Measurements from ENCODE around the gene MPG. TPM values are rescaled to one million over a fixed set of nuclear protein-coding genes. Genes with fewer than 3 reads are reported as not detected.
A peak's percentile ranks its signal among the peaks of the same experiment; 100 is the strongest.

The MPG gene
- total RNA-seq, 1 experiment from 2014 or later: 60.0 TPM

GRCh38 chr16:78444-79150, 572 bp downstream of the MPG start (continued):
- TF ChIP-seq, protein P1, sequence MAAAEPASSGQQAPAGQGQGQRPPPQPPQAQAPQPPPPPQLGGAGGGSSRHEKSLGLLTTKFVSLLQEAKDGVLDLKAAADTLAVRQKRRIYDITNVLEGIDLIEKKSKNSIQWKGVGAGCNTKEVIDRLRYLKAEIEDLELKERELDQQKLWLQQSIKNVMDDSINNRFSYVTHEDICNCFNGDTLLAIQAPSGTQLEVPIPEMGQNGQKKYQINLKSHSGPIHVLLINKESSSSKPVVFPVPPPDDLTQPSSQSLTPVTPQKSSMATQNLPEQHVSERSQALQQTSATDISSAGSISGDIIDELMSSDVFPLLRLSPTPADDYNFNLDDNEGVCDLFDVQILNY (CRISPR knock-in tag; IDR thresholded peaks at IDR 0.05): no peak
- TF ChIP-seq CREM (CRISPR knock-in tag; IDR thresholded peaks at IDR 0.05): no peak

DNA sequence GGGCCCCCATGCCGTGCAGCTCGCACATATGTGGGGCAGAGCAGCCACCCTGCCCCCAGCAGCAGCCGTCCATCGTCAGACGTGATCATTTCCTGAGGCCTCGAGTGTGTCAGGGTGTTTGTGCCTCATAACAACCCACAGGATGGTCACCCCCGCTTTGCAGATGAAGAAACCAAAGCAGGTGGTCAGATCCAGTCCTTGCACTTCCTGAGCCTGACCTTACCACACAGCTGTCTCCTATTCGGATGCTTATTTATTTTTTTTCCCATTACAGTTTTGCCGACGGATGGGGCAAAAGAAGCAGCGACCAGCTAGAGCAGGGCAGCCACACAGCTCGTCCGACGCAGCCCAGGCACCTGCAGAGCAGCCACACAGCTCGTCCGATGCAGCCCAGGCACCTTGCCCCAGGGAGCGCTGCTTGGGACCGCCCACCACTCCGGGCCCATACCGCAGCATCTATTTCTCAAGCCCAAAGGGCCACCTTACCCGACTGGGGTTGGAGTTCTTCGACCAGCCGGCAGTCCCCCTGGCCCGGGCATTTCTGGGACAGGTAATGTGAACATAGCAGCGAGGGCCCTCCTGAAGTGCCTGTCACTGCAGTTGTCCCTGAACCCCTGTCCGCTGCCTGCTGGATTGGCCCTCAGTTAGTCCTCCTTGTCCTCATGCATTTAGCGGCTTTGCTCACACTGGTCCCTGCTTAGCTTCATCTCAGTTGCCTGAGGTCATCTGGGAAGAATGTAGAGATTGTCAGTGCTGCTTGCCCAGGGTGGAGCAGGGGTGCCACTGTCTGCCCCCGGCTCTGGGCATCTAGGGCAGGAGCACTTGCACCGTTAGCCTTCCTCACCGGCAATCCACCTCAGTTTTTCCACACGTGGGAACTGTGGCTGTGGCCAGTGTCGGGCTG, 1.4 kb downstream of the MPG start:
- peaks cover 6% of the 10 kb centered on the region for H3K36me3 Mint-ChIP-seq
- no peaks in the 10 kb centered on the region for H3K9me3 Mint-ChIP-seq
- H3K27ac Mint-ChIP-seq: no peak overlapping the region
- peak overlapping the region; percentile 82 for H3K4me3 Mint-ChIP-seq
- CTCF ChIA-PET: interaction anchor here (1.5 to 3.9 kb wide), 4 partner anchors 14 to 28 kb away, joined by 5 to 49 read pairs (median 29); partner anchors contain the start of genes POLR3K and SNRNP25
- no peak for DNase-seq (ENCODE audit: low spot score)
- H3K4me1 Mint-ChIP-seq: peaks cover 45% of the 10 kb centered on the region
- POLR2A ChIA-PET: interaction anchor here (0.6 to 0.7 kb wide), 2 partner anchors 14 to 60 kb away, joined by 3 to 4 read pairs; no protein-coding TSS in a partner anchor
- ATAC-seq: no peak
- H3K27me3 Mint-ChIP-seq (ENCODE audit: low read depth): no peaks in the 10 kb centered on the region; the same call in 1 of the 2 replicates
- TF ChIP-seq RELA (CRISPR knock-in tag; IDR thresholded peaks at IDR 0.05; ENCODE audit: borderline replicate concordance) (no peak), EMX1 (CRISPR knock-in tag; IDR thresholded peaks at IDR 0.05) (no peak), GABPB1 (CRISPR knock-in tag; IDR thresholded peaks at IDR 0.05) (no peak), MAX (CRISPR knock-in tag; IDR thresholded peaks at IDR 0.05) (no peak), CREM (CRISPR knock-in tag; IDR thresholded peaks at IDR 0.05) (no peak), AR (CRISPR knock-in tag; IDR thresholded peaks at IDR 0.05) (no peak), ZSCAN18 (CRISPR knock-in tag; IDR thresholded peaks at IDR 0.05) (no peak), NR3C1 (CRISPR knock-in tag; conservative IDR thresholded peaks at IDR 0.05; ENCODE audit: low read depth) (no peak), ATF6 (CRISPR knock-in tag; IDR thresholded peaks at IDR 0.05) (no peak), ZMAT4 (CRISPR knock-in tag; IDR thresholded peaks at IDR 0.05) (no peak), CREB1 (CRISPR knock-in tag; IDR thresholded peaks at IDR 0.05) (no peak), MXD4 (CRISPR knock-in tag; IDR thresholded peaks at IDR 0.05; ENCODE audit: borderline replicate concordance) (no peak), ATF2 (CRISPR knock-in tag; IDR thresholded peaks at IDR 0.05; ENCODE audit: borderline replicate concordance, low read depth) (no peak)
- TF ChIP-seq, protein P2, sequence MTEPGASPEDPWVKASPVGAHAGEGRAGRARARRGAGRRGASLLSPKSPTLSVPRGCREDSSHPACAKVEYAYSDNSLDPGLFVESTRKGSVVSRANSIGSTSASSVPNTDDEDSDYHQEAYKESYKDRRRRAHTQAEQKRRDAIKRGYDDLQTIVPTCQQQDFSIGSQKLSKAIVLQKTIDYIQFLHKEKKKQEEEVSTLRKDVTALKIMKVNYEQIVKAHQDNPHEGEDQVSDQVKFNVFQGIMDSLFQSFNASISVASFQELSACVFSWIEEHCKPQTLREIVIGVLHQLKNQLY (CRISPR knock-in tag; IDR thresholded peaks at IDR 0.05): no peak
- TF ChIP-seq, protein P3, sequence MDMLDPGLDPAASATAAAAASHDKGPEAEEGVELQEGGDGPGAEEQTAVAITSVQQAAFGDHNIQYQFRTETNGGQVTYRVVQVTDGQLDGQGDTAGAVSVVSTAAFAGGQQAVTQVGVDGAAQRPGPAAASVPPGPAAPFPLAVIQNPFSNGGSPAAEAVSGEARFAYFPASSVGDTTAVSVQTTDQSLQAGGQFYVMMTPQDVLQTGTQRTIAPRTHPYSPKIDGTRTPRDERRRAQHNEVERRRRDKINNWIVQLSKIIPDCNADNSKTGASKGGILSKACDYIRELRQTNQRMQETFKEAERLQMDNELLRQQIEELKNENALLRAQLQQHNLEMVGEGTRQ (CRISPR knock-in tag; IDR thresholded peaks at IDR 0.05): no peak

Measured in WTC11 (cell line).